Measurements from ENCODE around the gene PLXNA2.

DNA sequence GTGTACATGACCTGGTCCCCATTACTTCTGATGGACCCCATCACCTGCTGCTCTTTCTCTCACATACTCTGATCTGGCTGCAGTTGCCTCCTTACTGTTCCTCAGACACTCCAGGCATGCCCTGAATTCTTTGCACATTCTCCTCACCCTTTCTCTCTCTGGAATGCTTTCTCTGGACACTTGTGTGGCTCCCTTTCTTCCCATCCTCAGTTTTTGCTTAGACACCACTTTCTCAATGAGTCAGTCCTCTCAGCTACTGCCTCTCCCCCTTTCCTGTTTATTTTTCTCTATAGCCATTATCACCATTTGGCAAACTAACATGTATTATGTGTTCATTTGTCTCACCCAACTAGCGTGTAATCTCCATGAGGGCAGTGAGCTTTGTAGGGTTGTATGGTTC, 28.1 kb downstream of the PLXNA2 start:
- no peak for TF ChIP-seq POLR2A (IDR thresholded peaks at IDR 0.05)
- TF ChIP-seq, protein P1, sequence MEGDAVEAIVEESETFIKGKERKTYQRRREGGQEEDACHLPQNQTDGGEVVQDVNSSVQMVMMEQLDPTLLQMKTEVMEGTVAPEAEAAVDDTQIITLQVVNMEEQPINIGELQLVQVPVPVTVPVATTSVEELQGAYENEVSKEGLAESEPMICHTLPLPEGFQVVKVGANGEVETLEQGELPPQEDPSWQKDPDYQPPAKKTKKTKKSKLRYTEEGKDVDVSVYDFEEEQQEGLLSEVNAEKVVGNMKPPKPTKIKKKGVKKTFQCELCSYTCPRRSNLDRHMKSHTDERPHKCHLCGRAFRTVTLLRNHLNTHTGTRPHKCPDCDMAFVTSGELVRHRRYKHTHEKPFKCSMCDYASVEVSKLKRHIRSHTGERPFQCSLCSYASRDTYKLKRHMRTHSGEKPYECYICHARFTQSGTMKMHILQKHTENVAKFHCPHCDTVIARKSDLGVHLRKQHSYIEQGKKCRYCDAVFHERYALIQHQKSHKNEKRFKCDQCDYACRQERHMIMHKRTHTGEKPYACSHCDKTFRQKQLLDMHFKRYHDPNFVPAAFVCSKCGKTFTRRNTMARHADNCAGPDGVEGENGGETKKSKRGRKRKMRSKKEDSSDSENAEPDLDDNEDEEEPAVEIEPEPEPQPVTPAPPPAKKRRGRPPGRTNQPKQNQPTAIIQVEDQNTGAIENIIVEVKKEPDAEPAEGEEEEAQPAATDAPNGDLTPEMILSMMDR (IDR thresholded peaks at IDR 0.05) = no peak

Data from body of pancreas (tissue), 4 donors.